UCSD-AML1 (cell line): ENCODE data around the gene DNAJC7.

Source experiments
- DNase-seq: peaks from one replicate; lab custom pipeline; 2025; ENCODE audit not compliant: unreplicated experiment; lab: John Stamatoyannopoulos, UW

DNAJC7 gene

DNA sequence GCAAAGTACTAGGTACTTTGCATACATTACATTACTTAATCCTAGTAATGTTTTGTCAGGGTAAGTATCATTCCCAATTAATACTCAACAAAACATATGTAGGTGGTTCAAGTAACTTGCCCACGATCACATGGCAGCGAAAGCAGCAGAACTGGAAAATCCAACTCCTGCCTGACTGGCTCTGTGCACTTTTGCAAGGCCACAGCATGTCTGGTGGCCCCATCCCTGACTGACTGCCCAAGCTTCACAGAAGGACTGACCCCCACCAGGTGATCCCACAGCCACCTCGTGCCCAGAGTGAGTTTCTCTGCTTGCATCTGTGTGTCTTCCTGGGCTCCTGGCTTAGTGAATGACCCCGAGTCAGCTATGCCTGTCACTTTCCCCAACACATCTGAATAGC, 39.2 kb downstream of the DNAJC7 start:
- no peak for DNase-seq

DNA sequence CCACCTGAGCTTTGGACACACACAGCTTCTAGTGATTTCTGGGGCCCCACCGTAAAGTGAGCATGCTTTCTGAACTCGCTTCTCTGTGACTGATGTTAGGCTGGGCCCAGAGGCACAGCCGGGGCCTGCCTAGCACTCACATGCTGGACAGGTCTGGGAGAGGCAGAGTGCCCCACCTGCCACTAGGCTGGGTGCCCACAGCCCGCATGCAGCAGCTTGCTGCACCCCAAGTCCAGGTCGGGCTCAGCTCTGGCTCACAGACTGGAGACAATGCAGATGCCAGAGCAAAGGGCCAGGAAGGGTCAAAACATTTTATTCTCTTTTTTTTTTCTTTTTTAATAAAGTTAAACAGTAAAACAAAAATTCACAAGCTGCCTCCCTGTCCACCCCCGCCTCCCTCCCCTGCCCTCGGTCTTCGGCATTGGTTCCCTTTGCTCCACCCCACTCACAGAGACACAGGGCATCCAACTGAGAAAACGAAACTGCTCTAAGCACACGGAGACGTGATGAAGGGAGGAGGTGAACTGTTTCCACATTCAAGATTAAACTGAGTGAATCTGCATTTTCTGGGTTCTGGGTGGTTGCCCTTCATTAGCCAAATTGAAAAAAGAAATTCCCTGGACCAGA, 41.0 kb downstream of the DNAJC7 start:
- DNase-seq, result no peak

DNA sequence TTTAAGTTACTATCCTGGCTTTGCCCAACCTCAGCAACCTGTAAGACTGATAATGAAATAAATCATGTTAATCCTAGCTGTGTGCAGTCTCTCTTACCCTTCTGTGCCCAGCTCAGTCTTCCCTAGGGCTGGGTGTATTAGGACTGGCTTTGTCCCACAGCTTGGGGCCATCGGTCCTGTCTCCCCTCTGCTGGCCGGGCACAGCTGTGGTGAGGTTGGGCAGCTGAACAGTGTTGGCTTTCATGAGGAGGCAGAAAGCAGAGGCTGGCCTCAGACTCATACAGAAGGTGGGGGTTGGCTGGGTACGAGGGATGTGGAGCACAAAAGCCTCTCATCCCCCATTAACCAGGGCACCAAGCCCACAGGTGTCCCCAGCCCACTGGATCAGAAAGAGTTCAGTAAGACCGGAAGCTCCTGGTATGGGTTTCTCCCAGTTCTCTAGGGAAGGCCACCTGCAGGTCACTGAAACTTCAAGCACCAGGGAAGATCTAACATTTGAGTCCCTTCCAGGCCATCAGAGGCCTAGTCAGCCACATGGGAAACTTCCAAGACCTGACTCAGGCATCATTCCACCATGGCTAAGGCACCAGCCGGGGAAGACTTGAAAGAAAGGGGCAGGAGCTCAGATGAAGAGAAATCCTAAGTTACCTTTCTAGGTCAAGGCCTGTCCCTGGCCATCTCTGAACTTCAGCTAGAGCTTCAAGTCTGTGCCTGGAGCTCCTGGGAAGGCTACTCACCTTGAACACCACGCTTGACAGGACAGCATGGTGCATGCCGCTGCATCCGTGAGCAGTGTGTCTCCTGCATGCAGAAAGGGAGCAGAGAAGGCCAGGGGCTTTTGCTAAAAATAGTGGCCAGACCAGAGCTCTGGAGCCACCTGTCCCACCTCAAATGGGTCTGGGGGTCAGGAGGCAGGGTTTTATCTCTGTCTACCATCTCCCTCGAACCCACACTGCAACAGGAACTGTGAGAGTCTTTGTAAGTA, 41.8 kb downstream of the DNAJC7 start:
- no peak for DNase-seq

DNA sequence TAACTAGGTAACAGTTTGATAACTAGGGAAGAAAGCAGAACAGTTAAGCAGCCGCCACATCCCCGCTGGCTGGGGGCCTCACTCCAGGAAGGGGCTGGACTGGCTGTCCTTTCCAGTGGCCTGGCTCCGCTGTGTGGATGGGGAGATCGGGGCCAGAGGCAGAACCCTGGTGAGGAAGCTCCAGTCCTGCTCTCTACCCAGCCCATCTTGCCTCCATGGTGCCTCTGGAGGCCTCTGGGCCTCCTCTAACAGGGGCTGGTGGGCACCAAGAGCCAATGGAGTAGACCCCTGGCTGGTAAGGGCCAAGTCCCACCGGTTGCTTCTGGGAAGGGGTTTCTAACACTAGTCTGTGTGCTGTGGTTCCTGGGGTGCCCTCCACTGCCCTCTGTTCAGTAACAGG, 42.6 kb downstream of the DNAJC7 start:
- no peak for DNase-seq

DNA sequence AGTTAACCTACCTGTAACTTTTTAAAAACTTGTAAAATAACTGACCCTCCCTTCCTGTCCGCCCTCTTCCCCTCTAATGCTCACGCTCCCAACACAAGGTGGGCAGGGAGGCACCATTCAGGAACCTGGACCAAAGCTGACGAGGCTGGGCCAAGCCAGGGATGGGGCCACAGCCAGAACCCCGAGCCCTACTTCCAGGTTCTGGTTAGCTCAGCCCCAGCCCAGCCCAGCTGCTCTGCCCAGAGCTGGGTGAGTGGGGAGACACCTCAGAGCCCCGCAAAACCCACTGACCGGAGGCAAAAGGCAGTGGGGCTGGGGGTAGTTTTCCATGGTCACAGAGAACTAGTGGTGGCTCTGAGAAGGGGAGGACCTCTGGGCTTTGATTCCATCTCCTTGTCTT, 43.2 kb downstream of the DNAJC7 start:
- DNase-seq, result no peak

DNA sequence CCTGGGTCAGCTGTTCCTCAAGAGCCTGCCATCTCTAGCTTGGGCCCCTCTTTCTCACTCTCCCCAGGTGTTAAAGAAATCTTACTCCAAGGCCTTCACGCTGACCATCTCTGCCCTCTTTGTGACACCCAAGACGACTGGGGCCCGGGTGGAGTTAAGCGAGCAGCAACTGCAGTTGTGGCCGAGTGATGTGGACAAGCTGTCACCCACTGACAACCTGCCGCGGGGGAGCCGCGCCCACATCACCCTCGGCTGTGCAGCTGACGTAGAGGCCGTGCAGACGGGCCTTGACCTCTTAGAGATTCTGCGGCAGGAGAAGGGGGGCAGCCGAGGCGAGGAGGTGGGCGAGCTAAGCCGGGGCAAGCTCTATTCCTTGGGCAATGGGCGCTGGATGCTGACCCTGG, 43.8 kb downstream of the DNAJC7 start:
- DNase-seq, result no peak

DNA sequence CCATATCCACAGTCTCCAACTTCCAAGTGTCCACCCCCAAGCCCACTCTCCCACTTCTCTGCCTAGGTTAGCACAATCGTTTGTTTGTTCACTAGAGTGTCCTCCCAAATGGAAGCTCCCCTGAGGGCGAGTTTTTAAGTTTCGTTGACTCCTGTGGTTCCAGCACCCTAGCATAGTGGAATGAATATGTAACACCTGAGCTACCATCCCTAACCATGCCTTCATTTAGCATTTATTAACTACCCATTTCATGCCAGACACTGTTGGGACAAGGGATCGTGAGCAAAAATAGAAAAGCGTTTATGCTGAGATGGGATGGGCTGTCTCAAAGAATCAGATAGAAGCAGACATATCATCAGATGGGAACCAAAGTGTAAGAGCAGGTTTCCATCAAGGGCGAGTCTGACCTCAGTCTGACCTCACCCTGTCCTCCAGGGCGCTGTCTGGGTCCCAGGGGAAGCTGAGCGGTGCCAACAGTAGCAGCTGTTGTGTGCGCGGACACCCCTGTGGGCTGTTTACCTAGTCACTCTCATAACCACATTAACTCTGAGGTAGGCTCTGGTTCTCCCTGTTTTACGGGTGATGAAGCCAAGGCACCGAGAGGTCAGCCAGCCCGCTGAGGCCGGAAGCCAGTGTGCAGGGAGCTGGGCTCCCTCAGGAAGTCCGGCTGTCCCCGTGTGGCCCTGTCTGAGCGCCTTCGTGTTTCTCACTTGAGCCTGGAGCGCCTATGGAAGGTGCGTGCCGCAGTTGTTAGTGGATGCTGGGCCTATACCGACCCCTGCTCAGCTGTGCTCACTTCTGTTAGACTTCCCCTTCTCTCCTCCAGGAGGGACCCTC, 44.5 kb downstream of the DNAJC7 start:
- no peak for DNase-seq

DNA sequence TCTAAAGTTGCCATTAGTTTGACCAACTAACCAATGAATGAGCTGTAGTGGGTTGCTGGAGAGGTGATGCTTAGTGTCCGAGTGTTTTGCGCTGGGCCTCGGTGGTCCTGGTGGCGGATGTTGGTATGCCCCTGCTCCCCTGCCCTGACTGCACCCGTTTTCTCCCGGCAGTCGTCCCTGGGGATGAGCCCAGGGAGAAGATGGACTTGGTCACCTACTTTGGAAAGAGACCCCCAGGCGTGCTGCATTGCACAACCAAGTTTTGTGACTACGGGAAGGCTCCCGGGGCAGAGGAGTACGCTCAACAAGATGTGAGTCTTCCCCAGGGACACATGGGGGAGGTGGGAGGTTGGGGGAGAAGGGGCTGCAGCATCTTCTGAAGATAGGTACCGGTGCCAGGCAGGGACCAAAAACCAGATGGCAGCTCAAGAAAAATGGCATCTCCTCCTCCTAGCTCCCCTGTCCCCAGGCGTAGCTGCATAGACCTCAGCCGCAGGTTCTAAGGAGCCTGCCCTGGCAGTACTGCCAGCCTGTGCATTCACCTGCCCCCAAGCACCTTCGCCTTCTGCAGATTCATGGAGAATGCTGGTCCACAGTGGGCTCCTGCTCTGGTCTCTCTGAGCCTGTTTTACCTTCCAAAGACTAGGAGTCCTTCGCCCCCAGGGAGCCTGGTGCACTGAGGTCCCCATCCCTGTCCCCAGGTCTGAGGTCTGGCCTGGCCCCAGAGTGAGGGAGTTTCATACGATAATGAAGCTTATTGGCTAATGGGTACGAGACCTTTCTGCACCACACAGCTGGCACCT, 45.3 kb downstream of the DNAJC7 start:
- DNase-seq, result no peak

DNA sequence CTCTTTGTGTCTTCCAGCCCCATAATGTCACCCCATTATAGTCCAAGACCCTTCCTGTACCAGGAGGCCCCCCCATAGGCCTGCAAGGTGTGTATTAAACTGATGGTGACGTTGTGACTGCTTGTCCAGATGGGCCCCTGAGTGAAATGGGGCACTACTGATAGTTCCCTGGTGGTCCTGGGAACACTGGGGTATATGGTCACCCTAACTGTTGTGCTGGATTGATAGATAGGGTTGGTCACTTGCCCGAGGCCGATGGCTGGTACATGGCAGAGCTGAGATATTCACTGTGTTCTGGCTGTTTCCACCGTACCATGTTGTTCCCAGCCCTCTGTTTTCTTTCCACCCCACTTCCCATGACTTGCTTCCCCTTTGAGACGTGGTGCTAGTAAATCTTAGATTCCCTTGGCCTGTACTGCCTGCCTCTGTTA, 46.3 kb downstream of the DNAJC7 start:
- no peak for DNase-seq

DNA sequence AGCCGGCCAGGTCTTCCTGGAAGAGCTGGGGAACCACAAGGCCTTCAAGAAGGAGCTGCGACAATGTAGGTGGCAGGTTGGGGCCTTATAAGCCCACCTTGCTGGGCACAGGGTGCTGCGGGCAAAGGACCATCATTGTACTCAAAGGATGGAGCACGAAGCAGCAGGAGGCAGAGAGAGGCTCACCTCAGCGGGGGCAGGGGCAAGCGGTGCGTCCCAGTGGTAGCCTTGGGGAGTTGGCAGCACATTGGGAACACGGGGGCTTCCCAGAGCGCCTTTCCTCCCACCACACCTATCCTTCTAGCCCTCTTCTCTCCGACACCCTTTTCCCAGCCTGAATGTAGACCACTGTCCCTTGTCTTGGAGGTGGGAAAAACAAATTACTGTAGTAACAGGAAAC, 48.6 kb downstream of the DNAJC7 start:
- no peak for DNase-seq

DNA sequence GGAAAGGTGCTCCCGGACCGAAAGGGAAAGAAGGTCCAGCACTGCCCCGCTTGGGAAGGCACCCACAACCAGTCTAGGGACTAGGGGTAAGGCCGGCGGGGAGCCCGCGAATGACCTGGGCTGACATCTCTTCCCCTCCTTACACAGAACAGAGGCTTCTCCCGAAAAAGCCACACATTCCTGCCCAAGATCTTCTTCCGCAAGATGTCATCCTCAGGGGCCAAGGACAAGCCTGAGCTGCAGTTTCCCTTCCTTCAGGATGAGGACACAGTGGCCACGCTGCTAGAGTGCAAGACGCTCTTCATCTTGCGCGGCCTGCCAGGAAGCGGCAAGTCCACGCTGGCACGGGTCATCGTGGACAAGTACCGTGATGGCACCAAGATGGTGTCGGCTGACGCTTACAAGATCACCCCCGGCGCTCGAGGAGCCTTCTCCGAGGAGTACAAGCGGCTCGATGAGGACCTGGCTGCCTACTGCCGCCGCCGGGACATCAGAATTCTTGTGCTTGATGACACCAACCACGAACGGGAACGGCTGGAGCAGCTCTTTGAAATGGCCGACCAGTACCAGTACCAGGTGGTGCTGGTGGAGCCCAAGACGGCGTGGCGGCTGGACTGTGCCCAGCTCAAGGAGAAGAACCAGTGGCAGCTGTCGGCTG, 49.2 kb downstream of the DNAJC7 start:
- no peak for DNase-seq

DNA sequence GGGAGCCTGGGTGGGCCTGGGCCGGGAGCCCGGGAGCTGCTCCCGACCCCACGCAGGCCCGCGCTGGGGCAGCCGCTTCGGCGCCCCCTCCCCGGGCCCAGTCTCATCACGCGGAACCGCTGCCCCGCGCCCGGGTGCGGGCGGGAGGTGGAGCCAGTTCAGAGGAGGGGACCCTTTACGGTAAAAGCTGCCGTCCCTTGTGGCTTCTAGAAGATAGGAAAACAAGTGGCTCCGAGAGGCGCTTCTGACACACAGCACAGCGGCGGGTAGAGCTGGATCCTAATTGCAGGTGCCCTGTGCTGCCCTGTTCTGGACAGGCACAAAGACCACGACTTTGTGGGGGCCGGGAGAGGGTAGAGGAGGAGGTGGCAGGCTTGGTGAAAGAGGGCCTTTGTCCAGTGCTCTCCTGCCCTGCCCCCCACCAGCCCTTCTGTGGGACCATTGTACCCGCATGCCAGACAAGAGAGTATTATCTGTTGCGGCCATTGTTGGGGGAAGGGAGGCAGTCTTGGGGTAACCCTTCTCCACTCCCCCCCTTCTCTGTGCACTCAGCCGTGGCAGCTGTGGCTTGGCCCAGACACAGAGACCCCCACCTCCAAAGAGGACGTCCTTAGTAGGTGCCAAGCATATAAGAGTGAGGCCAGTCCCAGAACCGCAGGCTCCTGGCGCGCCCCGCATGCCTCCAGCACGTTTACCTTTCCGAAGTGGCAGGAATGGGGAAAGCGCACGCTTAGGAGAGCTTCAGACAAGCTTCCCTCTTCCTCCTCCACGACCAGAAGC, 49.9 kb downstream of the DNAJC7 start:
- no peak for DNase-seq

DNA sequence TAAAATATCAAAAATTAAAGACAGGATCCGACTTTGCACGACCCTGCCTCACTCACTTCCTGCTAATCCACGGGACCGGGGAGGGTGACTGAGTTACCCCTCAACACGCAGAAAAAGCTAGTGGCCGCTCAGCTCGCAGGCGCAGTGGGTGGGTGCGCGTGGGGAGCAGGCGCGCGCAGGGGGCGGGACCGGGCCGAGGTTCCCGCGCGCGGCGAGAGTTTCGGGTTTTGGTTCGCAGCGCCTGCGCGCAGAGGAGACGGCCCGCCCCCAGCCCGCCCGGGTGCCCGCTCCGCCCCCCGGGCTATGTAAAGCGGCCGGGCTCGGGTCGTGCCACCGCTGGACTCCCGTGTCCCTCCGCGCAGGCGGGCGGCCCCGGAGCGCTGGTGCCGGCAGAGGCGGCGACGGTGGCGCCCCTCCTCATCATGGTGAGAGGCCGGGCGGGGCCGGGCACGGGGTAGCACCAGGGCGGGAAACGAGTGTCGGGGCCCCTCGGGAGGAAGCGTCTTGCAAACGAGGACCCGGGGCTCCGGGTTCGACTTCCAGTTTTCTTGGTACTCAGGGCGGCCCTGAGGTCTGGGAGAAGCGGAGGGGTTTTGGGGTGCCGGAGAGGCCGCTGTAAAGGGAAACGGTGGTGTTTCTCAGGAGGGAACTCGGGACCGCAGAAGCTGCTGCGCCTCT, 50.6 kb downstream of the DNAJC7 start, which contains the start of gene CNP:
CNP (plus strand) TSS at position 333 of the 678 bp plus-strand sequence; CDS start at position 423, 90 bp downstream.
- DNase-seq, result peak; percentile 95

DNA sequence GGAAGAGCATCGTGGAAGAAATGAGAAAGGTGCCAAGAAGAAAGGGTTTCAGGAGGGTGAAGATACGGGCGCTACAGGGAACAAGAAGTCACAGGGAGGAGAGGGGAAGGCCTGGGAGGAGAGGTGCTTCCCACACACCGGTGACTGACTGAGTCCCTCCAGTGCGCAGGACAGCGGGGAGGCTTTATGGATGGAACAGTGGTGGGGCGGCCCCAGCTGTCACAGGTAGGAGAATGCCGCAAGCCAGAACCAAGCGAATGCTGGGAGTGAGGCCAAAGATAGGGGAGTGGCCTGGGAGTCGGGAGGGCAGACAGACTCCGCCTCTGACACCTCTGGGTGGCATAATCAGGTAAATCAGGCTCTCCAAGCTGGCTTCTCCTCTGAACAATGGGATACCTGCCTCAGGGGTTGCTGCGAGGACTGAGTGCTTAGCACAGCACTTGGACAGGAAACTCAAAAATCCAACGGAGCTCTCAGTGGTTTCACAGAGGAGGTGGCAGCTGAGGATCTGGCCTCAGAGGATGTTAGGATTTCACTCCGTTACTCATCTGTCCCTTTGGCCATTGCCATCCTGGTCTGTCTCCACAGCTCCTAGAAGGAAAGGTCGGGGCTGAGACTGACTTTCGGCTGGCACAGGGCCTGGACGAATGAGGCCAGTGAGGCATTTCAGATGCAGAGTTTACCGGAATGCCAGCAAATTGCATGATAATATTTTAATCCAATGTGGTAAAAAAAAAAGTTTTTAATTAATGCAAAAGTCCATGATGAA, 51.4 kb downstream of the DNAJC7 start:
- peak; percentile 46 for DNase-seq

DNA sequence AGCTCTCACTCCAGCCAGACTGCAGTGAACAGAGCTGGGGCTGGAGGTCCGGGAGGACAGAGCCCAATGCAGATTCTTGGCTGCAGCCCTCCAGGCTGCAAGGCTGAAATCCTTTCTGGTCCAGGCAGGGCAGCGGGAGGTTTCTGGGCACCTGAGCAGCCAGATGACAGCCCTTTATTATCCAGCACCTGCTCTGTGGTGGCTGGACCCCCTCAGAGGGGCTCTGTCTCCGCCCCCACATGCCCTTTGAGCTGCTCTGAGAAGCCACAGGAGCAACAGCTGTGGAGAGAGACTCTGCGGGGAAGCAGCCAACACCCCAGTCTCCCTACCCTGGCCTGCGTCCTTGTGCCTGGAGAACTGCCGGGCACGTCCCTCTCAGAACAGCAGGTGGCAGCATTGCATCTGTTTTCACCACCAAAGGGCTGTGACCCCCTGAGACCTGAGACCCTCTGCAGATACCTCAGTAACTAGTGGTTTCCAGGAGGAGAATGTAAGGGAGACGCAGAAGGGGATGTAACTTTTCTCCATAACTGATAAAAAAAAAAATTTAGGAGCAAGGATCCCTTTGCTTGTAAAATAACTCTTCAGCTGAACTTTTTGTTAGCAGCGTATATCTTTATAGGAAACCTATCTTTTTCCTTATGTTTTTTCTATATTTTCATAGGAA, 54.3 kb downstream of the DNAJC7 start:
- DNase-seq, result peak; percentile 64

DNA sequence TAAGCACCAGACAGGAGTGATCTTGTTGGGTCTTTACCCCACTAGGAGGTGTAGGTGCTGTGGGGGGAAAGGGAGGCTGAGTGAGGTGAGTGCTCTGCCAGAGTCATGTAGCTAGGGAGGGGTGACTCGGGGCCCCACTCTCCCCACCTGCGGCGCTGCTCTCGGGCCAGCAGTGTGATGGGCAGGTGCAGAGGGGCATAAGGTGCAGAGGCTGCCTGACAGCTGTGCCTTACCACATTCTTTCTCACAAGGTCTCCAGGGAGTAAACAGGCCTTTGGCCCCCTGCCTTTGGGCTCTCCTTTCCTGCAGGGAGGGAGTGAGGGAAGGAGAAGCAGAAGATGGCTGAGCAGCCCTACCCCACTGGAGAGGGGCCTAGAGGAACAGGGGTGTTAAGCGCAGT, 55.1 kb downstream of the DNAJC7 start:
- no peak for DNase-seq

DNA sequence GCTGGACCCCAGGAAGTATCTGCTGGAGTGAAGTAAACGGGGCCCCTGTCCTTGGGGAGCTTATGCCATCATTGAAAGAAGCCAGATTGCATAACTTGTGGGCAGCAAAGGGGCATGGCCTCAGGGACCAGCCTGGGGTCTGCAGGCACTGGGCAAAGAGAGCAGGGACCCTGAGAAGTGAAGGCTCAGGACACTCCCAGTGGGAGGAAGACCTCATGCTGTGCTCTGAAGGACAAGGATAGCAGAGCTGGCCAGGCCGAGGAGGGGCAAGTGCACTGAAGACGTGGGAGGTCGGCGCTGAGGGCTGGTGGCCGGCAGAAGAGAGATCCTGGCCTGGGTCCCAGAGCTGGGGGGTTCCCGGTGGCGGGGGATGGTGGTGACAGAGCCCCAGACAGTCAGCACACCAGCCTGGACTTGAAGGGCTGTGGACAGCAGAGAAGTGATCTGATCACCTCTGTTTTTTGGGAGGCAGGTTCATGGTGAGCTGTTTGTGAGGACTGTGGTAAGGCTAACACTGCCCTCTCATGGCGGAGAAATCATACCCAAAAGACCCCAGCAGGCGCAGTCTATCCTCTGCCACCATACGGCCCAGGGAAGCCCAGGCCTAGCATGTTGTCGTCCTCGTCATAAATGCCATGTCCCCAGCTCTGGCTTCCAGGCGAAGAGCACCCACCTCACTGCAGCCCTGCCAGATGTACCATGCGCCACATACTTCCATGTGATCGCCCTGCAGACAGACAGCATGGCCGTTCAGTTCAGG, 57.7 kb downstream of the DNAJC7 start:
- peak; percentile 48 for DNase-seq
